Hepatocyte (in vitro differentiated cells): ENCODE data around the gene DOCK7.

ENCODE experiments used
- EZH2 ChIP-seq: fragments of 200-600 bp; sonication (generic); IDR thresholded peaks from 2 replicates; pipeline ENCODE4 v1.6.1; 2016; ENCODE audit warnings: antibody characterized with exemption, mild to moderate bottlenecking, borderline replicate concordance
- EZH2phosphoT487 ChIP-seq: fragments of 200-600 bp; sonication (generic); IDR thresholded peaks from one replicate; pipeline ENCODE4 v1.6.1; 2018; ENCODE audit warnings: antibody characterized with exemption, mild to moderate bottlenecking, low read depth, moderate library complexity; ENCODE audit not compliant: unreplicated experiment, severe bottlenecking
- TF ChIP-seq, protein P1 (sequence below): fragments of 200-600 bp; sonication (generic); IDR thresholded peaks from 2 replicates; pipeline ENCODE4 v1.5.1; 2016; ENCODE audit warnings: antibody characterized with exemption, mild to moderate bottlenecking; ENCODE audit not compliant: poor library complexity

DNA sequence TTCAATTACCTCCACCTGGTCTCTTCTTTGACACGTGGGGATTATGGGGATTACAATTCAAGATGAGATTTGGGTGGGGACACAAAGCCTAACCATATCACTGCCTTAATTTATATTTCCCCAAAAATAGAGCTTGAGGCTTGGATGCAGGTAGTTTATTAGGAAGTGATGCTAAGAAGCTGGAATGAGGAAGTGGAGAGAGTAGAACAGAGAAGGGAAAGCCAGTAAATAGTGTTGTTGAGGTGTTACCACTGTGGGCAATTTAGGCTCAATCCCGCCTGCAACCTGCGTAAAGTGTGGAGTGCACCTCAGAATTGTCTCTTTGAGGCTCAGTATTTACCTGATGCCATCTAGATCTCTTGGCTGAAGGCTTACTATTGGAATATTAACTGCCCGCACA lies 4.9 kb upstream of the DOCK7 start:
- TF ChIP-seq, protein P1, sequence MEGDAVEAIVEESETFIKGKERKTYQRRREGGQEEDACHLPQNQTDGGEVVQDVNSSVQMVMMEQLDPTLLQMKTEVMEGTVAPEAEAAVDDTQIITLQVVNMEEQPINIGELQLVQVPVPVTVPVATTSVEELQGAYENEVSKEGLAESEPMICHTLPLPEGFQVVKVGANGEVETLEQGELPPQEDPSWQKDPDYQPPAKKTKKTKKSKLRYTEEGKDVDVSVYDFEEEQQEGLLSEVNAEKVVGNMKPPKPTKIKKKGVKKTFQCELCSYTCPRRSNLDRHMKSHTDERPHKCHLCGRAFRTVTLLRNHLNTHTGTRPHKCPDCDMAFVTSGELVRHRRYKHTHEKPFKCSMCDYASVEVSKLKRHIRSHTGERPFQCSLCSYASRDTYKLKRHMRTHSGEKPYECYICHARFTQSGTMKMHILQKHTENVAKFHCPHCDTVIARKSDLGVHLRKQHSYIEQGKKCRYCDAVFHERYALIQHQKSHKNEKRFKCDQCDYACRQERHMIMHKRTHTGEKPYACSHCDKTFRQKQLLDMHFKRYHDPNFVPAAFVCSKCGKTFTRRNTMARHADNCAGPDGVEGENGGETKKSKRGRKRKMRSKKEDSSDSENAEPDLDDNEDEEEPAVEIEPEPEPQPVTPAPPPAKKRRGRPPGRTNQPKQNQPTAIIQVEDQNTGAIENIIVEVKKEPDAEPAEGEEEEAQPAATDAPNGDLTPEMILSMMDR = no peak
- TF ChIP-seq EZH2 (no peak), EZH2phosphoT487 (no peak)
